Placental pericyte (primary cell): ENCODE data around the gene OR1L1. TPM values are rescaled to one million over a fixed set of nuclear protein-coding genes. Genes with fewer than 3 reads are reported as not detected.

Source experiments
- total RNA-seq: library from RNA; depleted of rRNA; stranded (reverse); fragments of >200 nt; gene quantifications from 2 replicates; pipeline ENCODE4 v1.2.3, GENCODE V29; 2012

The OR1L1 gene, protein sequence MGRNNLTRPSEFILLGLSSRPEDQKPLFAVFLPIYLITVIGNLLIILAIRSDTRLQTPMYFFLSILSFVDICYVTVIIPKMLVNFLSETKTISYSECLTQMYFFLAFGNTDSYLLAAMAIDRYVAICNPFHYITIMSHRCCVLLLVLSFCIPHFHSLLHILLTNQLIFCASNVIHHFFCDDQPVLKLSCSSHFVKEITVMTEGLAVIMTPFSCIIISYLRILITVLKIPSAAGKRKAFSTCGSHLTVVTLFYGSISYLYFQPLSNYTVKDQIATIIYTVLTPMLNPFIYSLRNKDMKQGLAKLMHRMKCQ
- total RNA-seq: not detected in 2 replicates

DNA sequence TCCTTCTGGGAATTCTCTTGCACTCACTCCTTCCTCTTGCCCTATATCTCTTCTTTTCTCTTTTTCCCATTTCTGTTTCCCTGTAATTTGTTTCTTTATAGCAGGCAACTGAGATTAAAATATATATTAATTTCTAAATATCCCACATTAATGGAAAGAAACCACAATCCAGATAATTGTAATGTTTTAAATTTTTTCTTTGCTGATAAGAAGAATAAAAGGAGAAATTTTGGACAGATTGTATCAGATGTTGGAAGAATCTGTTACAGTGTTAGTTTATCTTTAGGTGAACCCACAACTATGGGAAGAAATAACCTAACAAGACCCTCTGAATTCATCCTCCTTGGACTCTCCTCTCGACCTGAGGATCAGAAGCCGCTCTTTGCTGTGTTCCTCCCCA, at the start of gene OR1L1:
Gene OR1L1, plus strand, starts transcription at position 301 of the 400 bp plus-strand sequence. Its CDS starts 0 bp downstream, at position 301.

DNA sequence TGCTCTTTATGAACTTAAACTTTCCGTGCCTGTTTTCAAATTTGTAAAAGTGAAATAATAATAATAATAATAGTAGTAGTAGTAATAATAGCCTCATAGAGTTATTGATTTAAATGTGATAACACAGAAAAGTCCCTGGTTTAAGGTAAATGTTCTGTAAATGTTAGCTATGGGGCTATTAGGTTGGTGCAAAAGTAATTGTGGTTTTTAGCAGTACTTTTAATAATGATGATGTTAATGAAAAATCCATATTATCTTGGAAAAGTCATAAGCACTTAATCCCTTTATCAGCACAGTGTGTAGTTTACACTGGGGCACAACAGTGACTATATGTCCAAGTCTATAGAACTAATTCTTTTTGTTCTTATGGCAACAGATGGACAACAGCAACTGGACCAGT, 47.2 kb upstream of the OR1L1 start, which contains the start of gene OR1Q1:
Gene OR1Q1, plus strand, starts transcription at position 377 of the 400 bp plus-strand sequence. Its CDS starts 0 bp downstream, at position 377.

DNA sequence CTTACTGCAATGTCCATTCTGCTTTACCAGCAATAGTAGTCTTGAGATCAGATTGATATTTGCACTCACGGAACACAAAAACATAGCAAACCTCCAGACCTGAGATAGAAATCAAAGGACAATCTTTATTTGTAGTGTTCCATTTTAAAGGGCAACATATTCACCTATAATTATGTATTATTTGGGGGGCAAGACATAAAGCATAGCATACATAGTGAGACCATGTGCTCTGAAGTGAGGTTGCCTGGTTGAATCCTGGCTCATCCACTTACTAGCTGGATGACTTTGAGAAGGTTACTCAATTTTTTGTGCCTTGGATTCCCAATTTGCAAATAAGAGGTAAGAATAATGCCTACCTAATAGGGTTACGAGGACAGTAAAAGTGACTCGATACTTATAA, 4.0 kb upstream of the OR1L1 start, which contains the start of gene OR1B1:
Gene OR1B1, minus strand, starts transcription at position 101 of the 400 bp plus-strand sequence.

Other genes with a start within 250 kb of the OR1L1 start
- gene OR1J1, start 183.8 kb upstream of the OR1L1 start, total RNA-seq: not detected in 2 replicates
- not detected in 2 replicates for gene OR1J2, start 150.9 kb upstream of the OR1L1 start, total RNA-seq
- not detected in 2 replicates for gene OR1J4, start 142.6 kb upstream of the OR1L1 start, total RNA-seq
- not detected in 2 replicates for gene OR1N1, start 134.4 kb upstream of the OR1L1 start, total RNA-seq
- not detected in 2 replicates for gene OR1N2, start 108.6 kb upstream of the OR1L1 start, total RNA-seq
- not detected in 2 replicates for gene OR1L8, start 78.3 kb upstream of the OR1L1 start, total RNA-seq
- not detected in 2 replicates for gene OR1Q1, start 47.0 kb upstream of the OR1L1 start, total RNA-seq
- gene OR1B1, start 4.1 kb upstream of the OR1L1 start, total RNA-seq: not detected in 2 replicates
- gene OR1L3, start 13.4 kb downstream of the OR1L1 start, total RNA-seq: not detected in 2 replicates
- gene OR1L4, start 62.3 kb downstream of the OR1L1 start, total RNA-seq: not detected in 2 replicates
- gene OR1L6, start 80.6 kb downstream of the OR1L1 start, total RNA-seq: not detected in 2 replicates
- gene OR5C1, start 127.2 kb downstream of the OR1L1 start, total RNA-seq: not detected in 2 replicates
- gene OR1K1, start 138.4 kb downstream of the OR1L1 start, total RNA-seq: not detected in 2 replicates
- gene PDCL, start 166.9 kb downstream of the OR1L1 start, total RNA-seq: 25.6 and 33.2 TPM in 2 replicates
- 47.7 and 62.7 TPM in 2 replicates for gene RC3H2, start 243.6 kb downstream of the OR1L1 start, total RNA-seq